Hepatocyte (in vitro differentiated cells): ENCODE data around the gene ADRM1. TPM values are rescaled to one million over a fixed set of nuclear protein-coding genes. Genes with fewer than 3 reads are reported as not detected.

Experiments used
- DNase-seq: peaks from one replicate; pipeline ENCODE4 v3.0.0-alpha.2; 2016; ENCODE audit warnings: low spot score
- H2AFZ ChIP-seq: fragments of 200-600 bp; sonication (generic); 2 replicates; pipeline ENCODE4 v1.6.0; 2016; ENCODE audit warnings: antibody characterized with exemption, mild to moderate bottlenecking
- H3K27ac ChIP-seq: fragments of 200-600 bp; sonication (generic); 2 replicates; pipeline ENCODE4 v1.5.1; 2016; ENCODE audit warnings: mild to moderate bottlenecking
- H3K27me3 ChIP-seq: fragments of 200-600 bp; sonication (generic); 2 replicates; pipeline ENCODE4 v1.6.1; 2016
- H3K36me3 ChIP-seq: fragments of 200-600 bp; sonication (generic); replicated peaks from 2 replicates; pipeline ENCODE4 v1.5.1; 2016; ENCODE audit warnings: low read depth; ENCODE audit not compliant: insufficient read depth
- H3K4me1 ChIP-seq: fragments of 200-600 bp; sonication (generic); 2 replicates; pipeline ENCODE4 v1.5.1; 2016; ENCODE audit warnings: mild to moderate bottlenecking, moderate library complexity; ENCODE audit not compliant: insufficient read depth
- H3K4me2 ChIP-seq: fragments of 200-600 bp; sonication (generic); 2 replicates; pipeline ENCODE4 v1.6.0; 2016
- H3K4me3 ChIP-seq: fragments of 200-600 bp; sonication (generic); 2 replicates; pipeline ENCODE4 v1.5.1; 2016; ENCODE audit warnings: mild to moderate bottlenecking
- H3K79me2 ChIP-seq: fragments of 200-600 bp; sonication (generic); 2 replicates; pipeline ENCODE4 v1.6.0; 2017; ENCODE audit warnings: mild to moderate bottlenecking
- H3K9me2 ChIP-seq: fragments of 200-600 bp; sonication (generic); replicated peaks from 2 replicates; pipeline ENCODE4 v1.6.0; 2017; ENCODE audit warnings: mild to moderate bottlenecking; ENCODE audit not compliant: insufficient read depth
- H3K9me3 ChIP-seq: fragments of 200-600 bp; sonication (generic); 2 replicates; pipeline ENCODE4 v1.5.1; 2016; ENCODE audit warnings: low read depth, mild to moderate bottlenecking
- H4K20me1 ChIP-seq: fragments of 200-600 bp; sonication (generic); 2 replicates; pipeline ENCODE4 v1.6.0; 2016; ENCODE audit warnings: mild to moderate bottlenecking; ENCODE audit not compliant: insufficient read depth, poor library complexity, severe bottlenecking
- CTCF ChIP-seq: fragments of 200-600 bp; sonication (generic); IDR thresholded peaks from 2 replicates; pipeline ENCODE4 v1.5.1; 2016; ENCODE audit warnings: antibody characterized with exemption, mild to moderate bottlenecking; ENCODE audit not compliant: poor library complexity
- EZH2 ChIP-seq: fragments of 200-600 bp; sonication (generic); IDR thresholded peaks from 2 replicates; pipeline ENCODE4 v1.6.1; 2016; ENCODE audit warnings: antibody characterized with exemption, mild to moderate bottlenecking, borderline replicate concordance
- EZH2phosphoT487 ChIP-seq: fragments of 200-600 bp; sonication (generic); IDR thresholded peaks from one replicate; pipeline ENCODE4 v1.6.1; 2018; ENCODE audit warnings: antibody characterized with exemption, mild to moderate bottlenecking, low read depth, moderate library complexity; ENCODE audit not compliant: unreplicated experiment, severe bottlenecking
- WGBS: methylation state at CpG from one replicate; pipeline ENCODE4 v1.1.6; 2016; ENCODE audit warnings: low lambda C conversion rate; ENCODE audit errors: missing lambda C conversion rate; 5-methylcytosine and 5-hydroxymethylcytosine counted together
- polyA plus RNA-seq: library from polyadenylated mRNA; unstranded; fragments of >200 nt; fragmentation: Nextera tagmentation; extraction: Ambion mirVana; gene quantifications from 2 replicates; pipeline ENCODE4 v1.2.1, GENCODE V29; 2016
- total RNA-seq: library from RNA; depleted of rRNA; stranded (reverse); fragments of >200 nt; gene quantifications from 2 replicates; pipeline ENCODE4 v1.2.3, GENCODE V29; 2014

The ADRM1 gene
- total and polyA plus RNA-seq, 2 experiments from 2014 or later, result 103 to 144 TPM

GRCh38 chr20:62267543-62267942 is 35.3 kb upstream of the ADRM1 start:
- WGBS, result 93% methylated on average over 10 of the region's 10 CpGs
- H3K9me2 ChIP-seq, result no peaks in the 10 kb centered on the region
- peaks cover 5% of the 10 kb centered on the region for H4K20me1 ChIP-seq
- H2AFZ ChIP-seq, result no peak overlapping the region
- no peak for TF ChIP-seq EZH2phosphoT487
- no peak for TF ChIP-seq EZH2
- TF ChIP-seq CTCF, result no peak
- DNase-seq, result no peak
- no peaks in the 10 kb centered on the region for H3K9me3 ChIP-seq
- H3K27me3 ChIP-seq, result no peaks in the 10 kb centered on the region
- H3K4me1 ChIP-seq, result no peaks in the 10 kb centered on the region
- no peak overlapping the region for H3K4me3 ChIP-seq
- H3K79me2 ChIP-seq, result peaks cover 8% of the 10 kb centered on the region
- no peaks in the 10 kb centered on the region for H3K36me3 ChIP-seq
- H3K4me2 ChIP-seq, result no peak overlapping the region
- H3K27ac ChIP-seq, result no peak overlapping the region

- Histone ChIP-seq H3K9me3 (no peaks in the 10 kb centered on the region), H3K27ac (no peak overlapping the region), H3K36me3 (no peaks in the 10 kb centered on the region), H3K4me1 (no peaks in the 10 kb centered on the region), H3K4me3 (no peak overlapping the region), H3K4me2 (no peak overlapping the region), H3K9me2 (no peaks in the 10 kb centered on the region), H4K20me1 (peaks cover 5% of the 10 kb centered on the region), H3K79me2 (peaks cover 8% of the 10 kb centered on the region), H3K27me3 (no peaks in the 10 kb centered on the region), H2AFZ (no peak overlapping the region)
- 85% methylated on average over 7 of the region's 7 CpGs for WGBS
- DNase-seq, result no peak
- no peak for TF ChIP-seq EZH2phosphoT487
- no peak for TF ChIP-seq EZH2
- TF ChIP-seq CTCF, result no peak
Measured at GRCh38 chr20:62268228-62268900, 34.4 kb upstream of the ADRM1 start.

- no peaks in the 10 kb centered on the region for H3K27me3 ChIP-seq
- H3K4me2 ChIP-seq, result no peak overlapping the region
- H4K20me1 ChIP-seq, result peaks cover 5% of the 10 kb centered on the region
- no peaks in the 10 kb centered on the region for H3K4me1 ChIP-seq
- H3K79me2 ChIP-seq, result peaks cover 8% of the 10 kb centered on the region
- H3K9me2 ChIP-seq, result no peaks in the 10 kb centered on the region
- H3K9me3 ChIP-seq, result no peaks in the 10 kb centered on the region
- H3K4me3 ChIP-seq, result no peak overlapping the region
- DNase-seq, result no peak
- H2AFZ ChIP-seq, result no peak overlapping the region
- TF ChIP-seq EZH2 (no peak), EZH2phosphoT487 (no peak), CTCF (no peak)
- H3K36me3 ChIP-seq, result no peaks in the 10 kb centered on the region
- H3K27ac ChIP-seq, result no peak overlapping the region
- WGBS, result 90% methylated on average over 14 of the region's 14 CpGs
Measured at GRCh38 chr20:62269378-62269777, 33.4 kb upstream of the ADRM1 start.
